ENCODE measurements around the gene DCTN4. TPM values are rescaled to one million over a fixed set of nuclear protein-coding genes. Genes with fewer than 3 reads are reported as not detected.

DCTN4 gene
- total and polyA plus RNA-seq, 2 experiments from 2014 or later, result 15.4 to 41.8 TPM

DNA sequence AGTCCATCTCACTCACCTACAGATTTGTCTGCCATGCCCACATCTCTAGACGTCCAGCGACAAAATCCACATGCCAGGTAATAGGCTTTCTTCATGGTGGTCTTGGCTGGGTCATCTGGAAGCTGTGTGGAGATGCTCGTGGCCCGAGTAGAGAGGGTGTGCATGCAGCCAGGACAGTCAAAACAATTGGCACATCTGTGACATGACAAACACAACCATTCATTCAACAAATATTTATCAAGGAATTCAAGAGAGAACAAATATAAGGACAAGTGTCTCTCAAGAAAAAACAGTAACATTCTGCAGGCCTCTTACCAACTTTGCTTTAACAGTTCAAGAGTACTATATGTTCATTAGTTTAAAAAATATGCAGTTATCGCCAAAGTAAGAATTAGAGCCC lies 5.4 kb downstream of the DCTN4 start:
- peaks cover 40% of the 10 kb centered on the region for H3K79me2 ChIP-seq (replicated peaks; ENCODE audit: insufficient read depth)
- H3K9me2 ChIP-seq (ENCODE audit: insufficient read depth), result no peaks in the 10 kb centered on the region
- DNase-seq (ENCODE audit: low spot score), result no peak
- Mint-ChIP-seq H3K4me3 (no peak overlapping the region), H3K4me1 (peaks cover 4% of the 10 kb centered on the region; the same call in 2 of the 3 replicates), H3K36me3 (ENCODE audit: low read depth) (peaks cover 59% of the 10 kb centered on the region), H3K9me3 (no peaks in the 10 kb centered on the region; the same call in 2 of the 3 replicates), H3K27me3 (ENCODE audit: insufficient read depth, low read depth, poor library complexity) (no peaks in the 10 kb centered on the region), H3K27ac (no peak overlapping the region)
- no peaks in the 10 kb centered on the region for H4K20me1 ChIP-seq (replicated peaks; ENCODE audit: insufficient read depth)
- peaks cover 8% of the 10 kb centered on the region; the same call in 1 of the 2 replicates for H3K4me1 ChIP-seq (ENCODE audit: insufficient read depth)
- ATAC-seq, result no peak
- H3F3A ChIP-seq (replicated peaks; ENCODE audit: low read depth), result no peaks in the 10 kb centered on the region
- H3K27ac ChIP-seq (ENCODE audit: low read depth), result no peak overlapping the region
- no peak overlapping the region for H3K4me2 ChIP-seq
- peaks cover 14% of the 10 kb centered on the region for H3K36me3 ChIP-seq (ENCODE audit: insufficient read depth)
- TF ChIP-seq ZNF114 (CRISPR knock-in tag; IDR thresholded peaks at IDR 0.05) (no peak), NANOG (IDR thresholded peaks at IDR 0.05; ENCODE audit: borderline replicate concordance) (no peak), POLR2AphosphoS5 (IDR thresholded peaks at IDR 0.05; ENCODE audit: low read depth) (no peak), CREB1 (CRISPR knock-in tag; IDR thresholded peaks at IDR 0.05; ENCODE audit: low read depth) (no peak), REST (IDR thresholded peaks at IDR 0.05; ENCODE audit: unreplicated experiment) (no peak), JUNB (IDR thresholded peaks at IDR 0.05; ENCODE audit: unreplicated experiment) (no peak), STAT1 (IDR thresholded peaks at IDR 0.05; ENCODE audit: unreplicated experiment) (no peak), EZH2phosphoT487 (IDR thresholded peaks at IDR 0.05; ENCODE audit: unreplicated experiment) (no peak), ZNF462 (CRISPR knock-in tag; IDR thresholded peaks at IDR 0.05) (no peak), EZH2 (IDR thresholded peaks at IDR 0.05; ENCODE audit: low read depth, unreplicated experiment) (no peak), ZNF331 (CRISPR knock-in tag; IDR thresholded peaks at IDR 0.05; ENCODE audit: low read depth) (no peak)
- TF ChIP-seq, protein P1, sequence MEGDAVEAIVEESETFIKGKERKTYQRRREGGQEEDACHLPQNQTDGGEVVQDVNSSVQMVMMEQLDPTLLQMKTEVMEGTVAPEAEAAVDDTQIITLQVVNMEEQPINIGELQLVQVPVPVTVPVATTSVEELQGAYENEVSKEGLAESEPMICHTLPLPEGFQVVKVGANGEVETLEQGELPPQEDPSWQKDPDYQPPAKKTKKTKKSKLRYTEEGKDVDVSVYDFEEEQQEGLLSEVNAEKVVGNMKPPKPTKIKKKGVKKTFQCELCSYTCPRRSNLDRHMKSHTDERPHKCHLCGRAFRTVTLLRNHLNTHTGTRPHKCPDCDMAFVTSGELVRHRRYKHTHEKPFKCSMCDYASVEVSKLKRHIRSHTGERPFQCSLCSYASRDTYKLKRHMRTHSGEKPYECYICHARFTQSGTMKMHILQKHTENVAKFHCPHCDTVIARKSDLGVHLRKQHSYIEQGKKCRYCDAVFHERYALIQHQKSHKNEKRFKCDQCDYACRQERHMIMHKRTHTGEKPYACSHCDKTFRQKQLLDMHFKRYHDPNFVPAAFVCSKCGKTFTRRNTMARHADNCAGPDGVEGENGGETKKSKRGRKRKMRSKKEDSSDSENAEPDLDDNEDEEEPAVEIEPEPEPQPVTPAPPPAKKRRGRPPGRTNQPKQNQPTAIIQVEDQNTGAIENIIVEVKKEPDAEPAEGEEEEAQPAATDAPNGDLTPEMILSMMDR (conservative IDR thresholded peaks at IDR 0.05; ENCODE audit: low read depth in 2 of 2), result no peak
- TF ChIP-seq, protein P2, sequence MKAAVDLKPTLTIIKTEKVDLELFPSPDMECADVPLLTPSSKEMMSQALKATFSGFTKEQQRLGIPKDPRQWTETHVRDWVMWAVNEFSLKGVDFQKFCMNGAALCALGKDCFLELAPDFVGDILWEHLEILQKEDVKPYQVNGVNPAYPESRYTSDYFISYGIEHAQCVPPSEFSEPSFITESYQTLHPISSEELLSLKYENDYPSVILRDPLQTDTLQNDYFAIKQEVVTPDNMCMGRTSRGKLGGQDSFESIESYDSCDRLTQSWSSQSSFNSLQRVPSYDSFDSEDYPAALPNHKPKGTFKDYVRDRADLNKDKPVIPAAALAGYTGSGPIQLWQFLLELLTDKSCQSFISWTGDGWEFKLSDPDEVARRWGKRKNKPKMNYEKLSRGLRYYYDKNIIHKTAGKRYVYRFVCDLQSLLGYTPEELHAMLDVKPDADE (IDR thresholded peaks at IDR 0.05), result no peak
- no peak overlapping the region for H3K4me3 ChIP-seq
- H2AFZ ChIP-seq, result no peak overlapping the region
- no peaks in the 10 kb centered on the region for H3K27me3 ChIP-seq (ENCODE audit: insufficient read depth)
